DMS53 (cell line): ENCODE data around the gene PTPN12.

Experiments
- DNase-seq: peaks from one replicate; lab custom pipeline; 2025; lab: John Stamatoyannopoulos, UW

Gene PTPN12

DNA sequence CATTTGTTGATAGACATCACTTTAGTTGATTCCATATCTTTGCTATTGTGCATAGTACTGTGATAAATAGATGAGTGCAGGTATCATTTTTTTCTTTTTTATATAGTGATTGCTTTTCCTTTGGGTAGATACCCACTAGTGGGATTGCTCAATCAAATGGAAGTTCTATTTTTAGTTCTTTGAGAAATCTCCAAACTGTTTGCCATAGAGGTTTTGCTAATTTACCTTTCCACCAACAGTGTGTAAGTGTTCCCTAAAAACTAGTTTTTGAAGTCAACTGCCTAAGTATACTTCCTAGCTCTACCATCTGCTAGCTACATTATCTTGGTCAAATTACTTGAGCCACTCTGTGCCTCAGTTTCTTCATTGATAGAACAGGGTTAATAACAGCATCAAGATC, 127.6 kb downstream of the PTPN12 start:
- DNase-seq: no peak

DNA sequence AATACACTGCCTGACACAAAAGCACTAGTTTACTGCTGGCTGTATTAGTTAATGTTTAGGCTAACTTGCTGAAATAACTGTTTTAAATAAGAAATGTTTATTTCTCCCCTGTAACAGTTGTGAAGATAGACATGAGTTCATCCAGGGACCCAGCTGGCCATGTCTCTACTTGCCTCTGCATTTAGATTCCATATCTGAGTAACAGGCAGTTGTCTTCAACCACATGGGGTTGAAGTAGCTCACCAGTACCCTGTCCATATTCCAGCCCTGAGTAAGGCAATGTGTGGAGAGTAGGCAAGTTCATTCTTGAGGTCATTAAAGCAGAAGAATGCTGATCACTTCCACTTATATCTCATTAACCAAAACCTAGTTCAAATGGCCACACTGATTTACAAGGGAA, 128.1 kb downstream of the PTPN12 start:
- DNase-seq: no peak

DNA sequence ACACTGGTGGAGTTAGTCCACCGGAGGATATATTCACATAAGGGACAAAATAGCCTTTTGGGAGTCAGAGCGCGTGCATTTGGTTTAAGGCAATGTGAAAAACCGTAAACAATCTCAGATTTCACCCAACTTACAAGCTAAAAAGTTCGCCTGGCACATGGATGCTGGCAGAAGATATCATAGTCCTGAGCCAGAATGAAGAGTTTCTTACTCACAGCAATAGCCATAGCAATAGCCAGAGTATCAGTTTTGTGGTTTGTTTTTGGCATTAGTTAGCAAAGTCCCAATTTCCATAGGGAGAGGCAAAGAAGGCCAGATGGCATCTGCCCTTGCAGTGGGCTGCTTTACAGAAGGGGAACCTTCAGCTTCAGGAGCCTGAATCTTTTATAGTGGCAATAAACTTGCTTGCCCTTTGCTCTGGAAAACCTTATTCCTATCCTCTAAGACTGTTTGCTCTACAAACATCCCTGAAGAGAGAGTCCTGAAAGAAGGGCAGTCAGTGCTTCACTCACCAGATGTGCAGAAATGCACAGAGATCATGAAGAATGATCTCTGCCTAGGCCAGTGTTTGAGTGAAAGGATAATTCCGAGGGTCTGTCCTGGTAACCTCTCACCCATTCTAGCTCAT, 130.5 kb downstream of the PTPN12 start:
- DNase-seq: no peak

DNA sequence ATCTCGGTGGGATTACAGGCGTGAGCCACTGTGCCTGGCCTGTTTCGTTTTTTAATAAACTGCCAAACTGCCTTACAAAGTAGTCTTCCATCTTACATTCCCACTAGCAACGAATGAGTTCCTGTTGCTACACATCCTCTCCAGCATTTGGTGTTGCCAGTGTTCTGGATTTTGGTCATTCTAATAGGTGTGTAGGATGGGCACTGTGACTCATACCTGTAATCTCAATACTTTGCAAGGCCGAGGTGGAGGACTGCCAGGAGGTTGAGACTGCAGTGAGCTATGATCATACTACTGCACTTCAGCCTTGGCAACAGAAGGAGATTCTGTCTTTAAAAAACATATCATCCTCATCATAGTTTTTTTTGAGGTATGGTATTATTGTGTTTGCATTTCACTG, 137.8 kb downstream of the PTPN12 start:
- peak; percentile 66 for DNase-seq

DNA sequence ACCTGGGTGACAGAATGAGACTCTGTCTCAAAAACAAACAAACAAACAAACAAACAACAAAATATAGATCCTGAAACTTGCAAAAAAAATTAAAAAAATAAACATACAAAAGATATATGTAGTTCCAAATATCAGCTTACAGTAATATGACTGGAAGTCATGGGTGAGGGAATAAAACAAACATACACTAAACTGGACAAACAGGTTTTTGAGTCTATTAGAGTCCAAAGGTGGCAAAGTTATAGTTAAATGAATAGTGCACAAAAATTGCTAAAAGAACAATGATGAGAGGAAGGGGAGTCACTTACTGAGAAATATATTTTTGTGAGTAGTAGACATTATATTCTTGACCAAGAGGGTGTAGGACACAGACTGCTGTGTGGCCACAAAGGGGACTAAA, 142.5 kb downstream of the PTPN12 start:
- DNase-seq: peak; percentile 98

DNA sequence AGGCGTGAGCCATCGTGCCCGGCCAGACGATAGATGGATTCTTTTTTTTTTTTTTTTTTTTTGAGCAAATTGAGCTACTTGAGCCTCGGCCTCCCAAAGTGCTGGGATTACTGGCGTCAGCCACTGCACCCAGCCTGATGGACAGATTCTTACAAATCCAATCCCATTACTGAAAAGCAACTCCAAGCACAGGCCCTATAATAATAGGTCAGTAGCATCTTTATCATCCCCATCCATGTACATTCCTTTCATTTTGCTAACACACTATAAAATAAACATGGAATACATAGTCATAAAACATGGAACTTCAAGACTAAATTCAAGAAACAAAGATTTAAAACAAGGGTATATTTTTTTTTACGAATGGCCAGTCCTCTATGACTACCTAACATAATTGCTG, 143.2 kb downstream of the PTPN12 start:
- DNase-seq: peak; percentile 53

DNA sequence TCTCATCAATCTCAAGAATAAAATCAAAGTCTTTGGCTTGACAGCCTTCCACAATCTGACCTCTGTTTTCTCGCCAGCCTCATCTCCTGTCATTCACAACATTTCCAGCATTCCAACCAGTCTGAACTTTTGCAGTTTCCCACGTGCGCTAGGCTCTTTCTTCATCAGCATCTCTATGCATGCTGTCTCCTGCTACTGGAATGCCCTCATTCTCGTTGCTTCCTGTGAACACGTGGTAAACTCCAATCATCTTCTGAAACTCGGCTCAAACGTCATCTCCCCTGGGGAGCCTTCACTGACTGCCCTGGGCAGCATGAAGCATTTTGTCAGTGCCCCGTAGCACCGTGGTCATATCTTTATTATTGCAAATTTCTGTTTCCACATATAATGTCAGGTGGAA, 146.9 kb downstream of the PTPN12 start:
- DNase-seq: no peak

DNA sequence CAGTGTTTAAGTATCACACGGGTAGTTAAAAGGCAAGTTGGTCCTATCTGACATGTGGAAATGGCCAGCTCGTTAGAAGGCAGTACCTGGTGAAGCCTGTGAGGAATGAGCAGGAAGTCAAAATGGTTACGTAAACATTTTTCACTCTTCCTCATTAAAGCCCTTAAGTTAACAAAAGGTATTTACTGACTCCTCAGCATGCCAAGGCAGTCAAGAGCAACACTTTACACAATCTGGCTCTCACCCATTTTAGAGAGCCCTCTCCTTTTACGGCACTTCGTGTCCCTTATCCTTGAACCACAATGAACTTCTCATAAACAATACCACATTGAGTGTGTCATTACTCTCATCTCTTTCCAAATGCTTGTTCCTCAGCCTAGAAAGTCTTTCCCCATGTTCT, 148.1 kb downstream of the PTPN12 start:
- peak; percentile 94 for DNase-seq

DNA sequence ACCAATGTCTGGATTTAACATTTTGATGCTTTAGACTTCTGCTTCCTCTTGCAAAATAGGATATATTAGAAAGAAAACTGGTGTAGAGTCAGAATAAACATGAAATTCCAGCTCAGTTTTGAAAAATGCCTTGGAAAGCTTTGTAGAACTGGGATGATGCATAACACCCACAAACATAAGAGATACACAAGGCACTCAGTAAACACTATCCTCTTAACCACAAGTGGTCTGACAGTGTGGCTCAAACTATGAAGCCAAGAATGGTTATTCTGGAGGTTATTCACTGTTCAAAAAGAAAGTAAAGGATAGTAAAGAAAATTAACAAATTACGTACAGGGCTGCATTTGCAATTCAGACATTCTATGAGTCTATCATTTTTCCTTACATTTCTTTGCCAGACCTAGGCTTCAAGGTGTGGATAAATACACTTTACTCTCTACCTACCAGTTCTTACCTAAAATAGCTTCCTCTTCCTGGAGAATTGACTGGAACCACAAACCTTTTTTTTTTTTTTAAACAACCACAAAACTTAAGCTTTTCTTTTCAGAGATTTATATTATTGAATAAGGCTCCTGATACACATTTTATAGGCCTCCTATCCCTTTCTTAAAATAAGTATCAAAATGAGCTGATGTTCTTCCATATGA, 150.1 kb downstream of the PTPN12 start:
- DNase-seq: peak; percentile 79

DNA sequence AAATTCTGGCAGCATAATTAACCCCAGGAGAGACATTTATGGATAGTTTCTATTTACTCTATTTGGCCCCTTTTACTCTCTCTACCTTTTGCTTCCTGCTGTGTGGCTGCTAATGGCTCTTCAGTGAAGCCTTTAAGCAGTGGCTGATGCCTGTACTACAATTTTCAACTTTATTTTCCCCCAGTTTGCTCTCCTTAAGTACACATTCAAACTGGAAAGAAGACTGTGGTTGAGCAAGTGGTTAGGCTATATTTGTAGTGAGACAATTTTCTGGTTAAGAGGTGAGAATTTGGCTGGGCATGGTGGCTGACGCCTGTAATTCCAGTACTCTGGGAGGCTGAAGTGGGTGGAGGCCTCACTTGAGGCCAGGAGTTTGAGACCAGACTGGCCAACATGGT, 150.7 kb downstream of the PTPN12 start:
- peak; percentile 75 for DNase-seq
